GM12878 (cell line): ENCODE results near the gene PRKAB1. TPM values are rescaled to one million over a fixed set of nuclear protein-coding genes. Genes with fewer than 3 reads are reported as not detected.

Experiments used
- ATAC-seq: fragments of 200-7000 bp; cut with Tn5 transposase; 3 replicates; pipeline ENCODE4 v1.9.1; 2020; ENCODE audit warnings: mild to moderate bottlenecking, moderate library complexity
- BruUV-seq: library from RNA; stranded (reverse); fragments of 400-500 nt; replicated peaks from 2 replicates; lab custom pipeline; 2021; lab: Mats Ljungman, UMichigan
- CTCF ChIA-PET: fragments of 300-600 bp; sonication (Branson Sonifier 250); formaldehyde crosslinking; extraction: SDS; loops from one replicate; lab custom pipeline; 2021; ENCODE audit warnings: inconsistent platforms; lab: Yijun Ruan, JAX
- POLR2A ChIA-PET: fragments of 350-600 bp; formaldehyde crosslinking; extraction: SDS; loops from one replicate; lab custom pipeline; 2021; ENCODE audit warnings: inconsistent platforms; lab: Charles Lee
- RAD21 ChIA-PET: fragments of 300-600 bp; sonication (Branson Sonifier 250); formaldehyde crosslinking; loops from one replicate; lab custom pipeline; 2023; ENCODE audit warnings: antibody characterized with exemption; ENCODE audit not compliant: unreplicated experiment; lab: Charles Lee
- SMC1A ChIA-PET: fragments of 300-600 bp; sonication (Branson Sonifier 250); formaldehyde crosslinking; loops from one replicate; lab custom pipeline; 2023; ENCODE audit not compliant: unreplicated experiment, uncharacterized antibody; lab: Charles Lee
- DNase-seq: peaks from one replicate; pipeline ENCODE4 v3.0.0-alpha.2; 2011; ENCODE audit warnings: low read depth, low spot score
- FAIRE-seq: peaks from 3 replicates; lab custom pipeline; 2011; peaks lifted over from hg19 to GRCh38; lab: Jason Lieb, UNC
- H2AFZ ChIP-seq: 2 replicates; pipeline ENCODE4 v1.6.0; 2011; ENCODE audit warnings: low read depth, low read length, control low read depth; ENCODE audit not compliant: control insufficient read depth
- H3K27ac ChIP-seq: 2 replicates; pipeline ENCODE4 v1.5.1; 2011; ENCODE audit warnings: control low read depth; ENCODE audit not compliant: control insufficient read depth, insufficient read depth
- H3K27me3 ChIP-seq, 2 experiments: replicated peaks in 1 of 2; 2 replicates each; pipeline versions ENCODE4 v1.6.0 to v1.6.1; 2011; ENCODE audit warnings: low read length in 1 of 2; ENCODE audit not compliant: control insufficient read depth in 2 of 2, insufficient read depth in 2 of 2
- H3K36me3 ChIP-seq, 2 experiments: 2 replicates each; pipeline ENCODE4 v1.5.1; 2011; ENCODE audit warnings: low read length in 1 of 2; ENCODE audit not compliant: control insufficient read depth in 2 of 2, insufficient read depth in 2 of 2
- H3K4me1 ChIP-seq: 2 replicates; pipeline ENCODE4 v1.6.1; 2011; ENCODE audit warnings: mild to moderate bottlenecking, low read length, moderate library complexity, mixed read lengths; ENCODE audit not compliant: control insufficient read depth, insufficient read depth
- H3K4me2 ChIP-seq: 2 replicates; pipeline ENCODE4 v1.6.0; 2011; ENCODE audit warnings: control low read depth; ENCODE audit not compliant: control insufficient read depth, insufficient read depth
- H3K4me3 ChIP-seq: fragments of 200-600 bp; sonication (generic); 2 replicates; pipeline ENCODE4 v1.5.1; 2016
- H3K79me2 ChIP-seq: 2 replicates; pipeline ENCODE4 v1.6.0; 2011; ENCODE audit warnings: low read length; ENCODE audit not compliant: control insufficient read depth, insufficient read depth
- H3K9ac ChIP-seq: 2 replicates; pipeline ENCODE4 v1.8.0; 2011; ENCODE audit warnings: low read length, control low read depth, mixed read lengths; ENCODE audit not compliant: control insufficient read depth, insufficient read depth
- H3K9me3 ChIP-seq: replicated peaks from 3 replicates; pipeline ENCODE4 v1.5.1; 2011; ENCODE audit warnings: mild to moderate bottlenecking, low read length; ENCODE audit not compliant: control insufficient read depth, insufficient read depth
- H4K20me1 ChIP-seq: 2 replicates; pipeline ENCODE4 v1.6.0; 2011; ENCODE audit not compliant: control insufficient read depth, insufficient read depth
- BHLHE40 ChIP-seq, 2 experiments: fragments of 450-650 bp in 1 of 2; IDR thresholded peaks; 2 replicates each; pipeline ENCODE4 v1.6.1; 2011 to 2017; ENCODE audit warnings: low read depth in 2 of 2, borderline replicate concordance in 1 of 2, improper control_type of control experiment in 1 of 2, low read length in 1 of 2, mild to moderate bottlenecking in 1 of 2
- ETV6 ChIP-seq, 2 experiments: fragments of 450-650 bp in 1 of 2; IDR thresholded peaks in 1 of 2; conservative IDR thresholded peaks in 1 of 2; 2 replicates each; pipeline ENCODE4 v1.6.1; 2014; ENCODE audit warnings: antibody characterized with exemption in 1 of 2, borderline replicate concordance in 1 of 2, low read depth in 1 of 2, mild to moderate bottlenecking in 1 of 2, moderate library complexity in 1 of 2
- KDM1A ChIP-seq: fragments of 200-600 bp; sonication (generic); IDR thresholded peaks from 2 replicates; pipeline ENCODE4 v1.6.1; 2016; ENCODE audit warnings: borderline replicate concordance
- POLR2AphosphoS2 ChIP-seq: IDR thresholded peaks from 2 replicates; pipeline ENCODE4 v1.6.1; 2011; ENCODE audit warnings: low read depth, mild to moderate bottlenecking, low read length, improper control_type of control experiment, moderate library complexity
- POU2F2 ChIP-seq: IDR thresholded peaks from 3 replicates; pipeline ENCODE4 v1.6.1; 2011; ENCODE audit warnings: low read depth, mild to moderate bottlenecking, low read length, borderline replicate concordance
- RAD21 ChIP-seq: IDR thresholded peaks from 2 replicates; pipeline ENCODE4 v1.6.1; 2011; ENCODE audit warnings: mild to moderate bottlenecking, low read depth, low read length, moderate library complexity; ENCODE audit not compliant: insufficient read depth
- SMAD1 ChIP-seq: fragments of 450-650 bp; IDR thresholded peaks from 2 replicates; pipeline ENCODE4 v1.6.1; 2018; ENCODE audit warnings: mild to moderate bottlenecking, low read depth; ENCODE audit not compliant: partially characterized antibody
- WGBS: methylation state at CpG from one replicate; pipeline ENCODE4 v1.1.6; 2016; ENCODE audit warnings: low lambda C conversion rate; ENCODE audit not compliant: insufficient replicate concordance, insufficient coverage; ENCODE audit errors: missing lambda C conversion rate; 5-methylcytosine and 5-hydroxymethylcytosine counted together
- in situ Hi-C: fragments of 300-500 bp; cut with MboI; formaldehyde crosslinking; loops from 9 replicates; pipeline ENCODE4 v1.14.3; 2018; ENCODE audit warnings: mixed read lengths
- intact Hi-C: fragments of 100-400 bp; cut with micrococcal nuclease; formaldehyde crosslinking; loops from one replicate; pipeline ENCODE4 v1.14.2; 2022; ENCODE audit not compliant: unreplicated experiment
- polyA plus RNA-seq, 11 experiments: library from polyadenylated mRNA; depleted of rRNA in 4 of 11; unstranded in 6 of 11; stranded (reverse) in 5 of 11; fragments of >200 nt; fragmentation: Nextera tagmentation in 4 of 11; fragmentation: Illumina TruSeq in 1 of 11; extraction: Ambion mirVana in 4 of 11; extraction: Trizol in 1 of 11; gene quantifications; 1 replicate in 1 of 11; 2 replicates in 10 of 11; pipeline versions ENCODE4 v1.2.1 to v1.2.3, GENCODE V29; 2011 to 2016; ENCODE audit warnings: inconsistent platforms in 2 of 11, missing spikeins in 2 of 11, low read depth in 1 of 11
- total RNA-seq, 4 experiments: library from RNA; depleted of rRNA in 3 of 4; stranded (reverse); fragments of >200 nt in 3 of 4; fragmentation: Illumina TruSeq in 1 of 4; extraction: Trizol in 1 of 4; gene quantifications; 2 replicates each; pipeline versions ENCODE4 v1.2.1 to v1.2.3, GENCODE V29; 2013 to 2021
- TF ChIP-seq, protein P1 (sequence below): fragments of 450-650 bp; IDR thresholded peaks from 2 replicates; pipeline ENCODE4 v1.6.1; 2016; ENCODE audit warnings: mild to moderate bottlenecking
- TF ChIP-seq, protein P2 (sequence below): IDR thresholded peaks from 2 replicates; pipeline ENCODE4 v1.6.1; 2011; ENCODE audit warnings: borderline replicate concordance, low read depth, mild to moderate bottlenecking, moderate library complexity, low read length; ENCODE audit not compliant: insufficient read depth, poor library complexity, severe bottlenecking

PRKAB1 gene
- total and polyA plus RNA-seq, 10 of the 15 experiments (the other 5 are each of a cell fraction or from before 2014, with no cell fraction given) = 24.6 to 85.0 (median 50.6) TPM

DNA sequence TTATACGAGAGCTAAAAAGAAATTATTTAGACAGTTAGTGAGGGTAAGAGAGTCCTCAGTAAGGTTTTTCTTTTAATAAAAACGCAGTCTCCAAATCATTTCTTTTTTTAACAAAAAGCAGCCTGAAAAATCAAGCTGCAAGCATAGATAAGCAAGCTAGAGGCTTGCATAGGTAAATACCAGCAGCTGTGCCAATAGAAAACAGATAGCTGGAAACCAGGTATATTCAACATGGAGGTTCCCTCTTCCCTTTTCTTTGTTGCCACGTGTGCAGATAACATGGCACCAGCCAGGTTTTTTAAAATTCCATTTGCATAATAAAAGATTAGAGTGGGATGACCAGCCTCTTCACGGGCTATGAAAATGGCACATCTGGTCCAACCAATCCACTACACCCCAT lies 6.1 kb upstream of the PRKAB1 start:
- ChIA-PET SMC1A (interaction anchor here (1.1 to 1.7 kb wide), 3 partner anchors 8 to 20 kb away, joined by 3 to 4 read pairs (median 3); no protein-coding TSS in a partner anchor), CTCF (interaction anchor here (1.2 to 2.7 kb wide), 5 partner anchors 8 to 218 kb away, joined by 3 to 8 read pairs (median 3); partner anchors contain the start of gene CIT), RAD21 (no interaction called here), POLR2A (no interaction called here)
- Histone ChIP-seq H3K36me3 (no peaks in the 10 kb centered on the region), H3K9ac (no peak overlapping the region), H3K4me1 (peaks cover 17% of the 10 kb centered on the region), H3K27ac (no peak overlapping the region), H3K4me3 (no peak overlapping the region), H3K27me3 (no peaks in the 10 kb centered on the region), H2AFZ (no peak overlapping the region), H3K79me2 (no peaks in the 10 kb centered on the region), H3K4me2 (no peak overlapping the region), H4K20me1 (no peaks in the 10 kb centered on the region), H3K9me3 (no peaks in the 10 kb centered on the region)
- no TSS peak for BruUV-seq
- in situ Hi-C loops (loop anchor here (25.0 kb wide), 1 partner anchor 1525 kb away; the partner anchor contains the start of gene PEBP1), intact Hi-C loops (no loop called here)
- DNase-seq (no peak), FAIRE-seq (no peak), ATAC-seq (no peak)
- TF ChIP-seq POU2F2 (no peak), POLR2AphosphoS2 (no peak)
- TF ChIP-seq, protein P1, sequence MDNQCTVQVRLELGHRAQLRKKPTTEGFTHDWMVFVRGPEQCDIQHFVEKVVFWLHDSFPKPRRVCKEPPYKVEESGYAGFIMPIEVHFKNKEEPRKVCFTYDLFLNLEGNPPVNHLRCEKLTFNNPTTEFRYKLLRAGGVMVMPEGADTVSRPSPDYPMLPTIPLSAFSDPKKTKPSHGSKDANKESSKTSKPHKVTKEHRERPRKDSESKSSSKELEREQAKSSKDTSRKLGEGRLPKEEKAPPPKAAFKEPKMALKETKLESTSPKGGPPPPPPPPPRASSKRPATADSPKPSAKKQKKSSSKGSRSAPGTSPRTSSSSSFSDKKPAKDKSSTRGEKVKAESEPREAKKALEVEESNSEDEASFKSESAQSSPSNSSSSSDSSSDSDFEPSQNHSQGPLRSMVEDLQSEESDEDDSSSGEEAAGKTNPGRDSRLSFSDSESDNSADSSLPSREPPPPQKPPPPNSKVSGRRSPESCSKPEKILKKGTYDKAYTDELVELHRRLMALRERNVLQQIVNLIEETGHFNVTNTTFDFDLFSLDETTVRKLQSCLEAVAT = no peak
- WGBS = 57% methylated on average over 4 of the region's 4 CpGs

DNA sequence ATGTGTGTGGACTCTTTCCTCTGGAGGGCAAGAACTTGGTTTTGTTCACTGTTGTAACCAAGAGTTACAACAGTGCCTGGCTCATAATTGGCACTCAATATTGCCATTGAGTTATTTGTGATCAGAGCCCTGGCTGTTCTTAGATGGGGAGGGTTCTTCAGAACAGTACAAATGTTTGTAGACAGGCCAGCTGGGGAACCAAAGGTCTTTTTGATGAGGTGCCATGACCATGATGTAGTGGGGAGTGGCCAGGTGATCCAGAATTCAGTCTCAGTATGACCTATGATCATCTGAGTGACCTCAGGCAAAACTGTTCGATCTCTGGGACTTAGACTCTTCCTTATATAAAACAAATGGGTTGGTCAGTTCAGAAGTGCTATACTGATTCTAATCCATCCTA lies 3.3 kb upstream of the PRKAB1 start:
- ATAC-seq (no peak), DNase-seq (no peak), FAIRE-seq (no peak)
- 91% methylated on average over 1 of the region's 1 CpG for WGBS
- Histone ChIP-seq H3K9me3 (no peaks in the 10 kb centered on the region), H3K27me3 (no peaks in the 10 kb centered on the region), H3K79me2 (peaks cover 15% of the 10 kb centered on the region), H3K36me3 (no peaks in the 10 kb centered on the region), H3K4me1 (peaks cover 21% of the 10 kb centered on the region), H2AFZ (no peak overlapping the region), H3K4me2 (no peak overlapping the region), H3K4me3 (no peak overlapping the region), H4K20me1 (no peaks in the 10 kb centered on the region), H3K27ac (no peak overlapping the region), H3K9ac (no peak overlapping the region)
- RAD21 ChIA-PET = interaction anchor here (2.0 kb wide), 1 partner anchor 17 kb away, joined by 15 read pairs; no protein-coding TSS in a partner anchor
- CTCF ChIA-PET = interaction anchor here (1.3 to 2.3 kb wide), 4 partner anchors 12 to 17 kb away, joined by 3 to 15 read pairs (median 8); no protein-coding TSS in a partner anchor
- in situ Hi-C loops (loop anchor here (25.0 kb wide), 1 partner anchor 1527 kb away; the partner anchor contains the start of gene PEBP1), intact Hi-C loops (loop anchor here (5.0 kb wide), 3 partner anchors 222 to 323 kb away; partner anchors contain the start of gene BICDL1)
- BruUV-seq = no TSS peak
- SMC1A ChIA-PET = interaction anchor here (0.7 to 0.8 kb wide), 2 partner anchors 9 to 13 kb away, joined by 3 read pairs; no protein-coding TSS in a partner anchor
- no peak for TF ChIP-seq ETV6 (conservative IDR thresholded peaks at IDR 0.05 in 1 of 2, IDR thresholded peaks at IDR 0.05 in 1 of 2; ENCODE audit: borderline replicate concordance in 1 of 2, low read depth in 1 of 2)
- no peak for TF ChIP-seq KDM1A
- no peak for TF ChIP-seq SMAD1
- TF ChIP-seq RAD21 = no peak
- TF ChIP-seq BHLHE40 (IDR thresholded peaks at IDR 0.05; ENCODE audit: borderline replicate concordance in 1 of 2, low read depth in 2 of 2, low read length in 1 of 2) = no peak
- TF ChIP-seq, protein P2, sequence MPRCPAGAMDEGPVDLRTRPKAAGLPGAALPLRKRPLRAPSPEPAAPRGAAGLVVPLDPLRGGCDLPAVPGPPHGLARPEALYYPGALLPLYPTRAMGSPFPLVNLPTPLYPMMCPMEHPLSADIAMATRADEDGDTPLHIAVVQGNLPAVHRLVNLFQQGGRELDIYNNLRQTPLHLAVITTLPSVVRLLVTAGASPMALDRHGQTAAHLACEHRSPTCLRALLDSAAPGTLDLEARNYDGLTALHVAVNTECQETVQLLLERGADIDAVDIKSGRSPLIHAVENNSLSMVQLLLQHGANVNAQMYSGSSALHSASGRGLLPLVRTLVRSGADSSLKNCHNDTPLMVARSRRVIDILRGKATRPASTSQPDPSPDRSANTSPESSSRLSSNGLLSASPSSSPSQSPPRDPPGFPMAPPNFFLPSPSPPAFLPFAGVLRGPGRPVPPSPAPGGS = no peak
- POLR2A ChIA-PET = interaction anchor here (1.9 kb wide), 1 partner anchor 17 kb away, joined by 12 read pairs; no protein-coding TSS in a partner anchor
